SW480 (cell line): ENCODE data around the gene SLC15A5.

ENCODE experiments used
- DNase-seq: peaks from one replicate; pipeline ENCODE4 v3.0.0-alpha.2; 2016; ENCODE audit warnings: low spot score

SLC15A5 gene, protein sequence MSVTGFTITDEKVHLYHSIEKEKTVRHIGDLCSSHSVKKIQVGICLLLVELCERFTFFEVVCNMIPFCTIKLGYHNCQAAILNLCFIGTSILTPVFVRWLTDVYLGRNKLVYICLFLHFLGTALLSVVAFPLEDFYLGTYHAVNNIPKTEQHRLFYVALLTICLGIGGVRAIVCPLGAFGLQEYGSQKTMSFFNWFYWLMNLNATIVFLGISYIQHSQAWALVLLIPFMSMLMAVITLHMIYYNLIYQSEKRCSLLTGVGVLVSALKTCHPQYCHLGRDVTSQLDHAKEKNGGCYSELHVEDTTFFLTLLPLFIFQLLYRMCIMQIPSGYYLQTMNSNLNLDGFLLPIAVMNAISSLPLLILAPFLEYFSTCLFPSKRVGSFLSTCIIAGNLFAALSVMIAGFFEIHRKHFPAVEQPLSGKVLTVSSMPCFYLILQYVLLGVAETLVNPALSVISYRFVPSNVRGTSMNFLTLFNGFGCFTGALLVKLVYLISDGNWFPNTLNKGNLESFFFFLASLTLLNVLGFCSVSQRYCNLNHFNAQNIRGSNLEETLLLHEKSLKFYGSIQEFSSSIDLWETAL

DNA sequence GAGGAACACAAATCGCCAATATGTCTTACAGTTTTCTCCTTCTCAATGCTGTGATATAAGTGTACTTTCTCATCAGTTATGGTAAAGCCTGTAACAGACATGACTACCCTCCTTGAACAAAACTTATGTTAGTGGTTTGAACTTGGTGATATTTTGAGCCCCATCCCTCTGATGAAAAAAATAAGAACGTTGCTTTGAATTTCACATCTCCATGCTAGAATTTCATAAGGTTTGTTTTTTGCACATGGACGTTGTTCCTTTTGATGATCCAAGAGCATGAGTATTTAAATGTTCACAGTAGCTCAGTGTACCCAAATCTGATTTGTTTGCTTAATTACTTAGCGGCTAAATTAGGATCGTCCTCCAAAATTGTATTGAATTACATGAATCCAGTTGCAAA is at the start of gene SLC15A5:
Gene SLC15A5 (minus strand): TSS at position 101 of the 400 bp plus-strand sequence. CDS start 0 bp downstream, at position 101.
- DNase-seq: no peak

DNA sequence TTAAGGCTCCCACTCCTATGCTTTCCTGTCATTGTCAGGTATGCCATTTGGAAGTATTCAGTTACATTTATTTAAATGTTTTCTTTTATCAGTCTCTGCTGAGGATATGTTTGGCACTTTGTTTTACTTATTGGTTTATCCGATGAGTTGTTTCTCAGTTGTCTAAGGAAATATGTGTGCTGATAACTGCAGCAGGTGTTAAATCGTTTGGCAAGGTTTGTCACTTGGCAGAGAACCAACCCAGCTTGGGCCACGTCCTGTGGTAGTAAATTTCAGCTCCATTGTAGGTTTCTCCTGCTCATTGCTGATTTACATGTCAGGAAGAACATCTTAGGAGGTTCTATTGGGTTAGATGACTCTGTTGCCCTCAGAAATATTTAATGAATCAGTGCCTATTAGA is 47.9 kb upstream of the SLC15A5 start:
- DNase-seq: no peak

DNA sequence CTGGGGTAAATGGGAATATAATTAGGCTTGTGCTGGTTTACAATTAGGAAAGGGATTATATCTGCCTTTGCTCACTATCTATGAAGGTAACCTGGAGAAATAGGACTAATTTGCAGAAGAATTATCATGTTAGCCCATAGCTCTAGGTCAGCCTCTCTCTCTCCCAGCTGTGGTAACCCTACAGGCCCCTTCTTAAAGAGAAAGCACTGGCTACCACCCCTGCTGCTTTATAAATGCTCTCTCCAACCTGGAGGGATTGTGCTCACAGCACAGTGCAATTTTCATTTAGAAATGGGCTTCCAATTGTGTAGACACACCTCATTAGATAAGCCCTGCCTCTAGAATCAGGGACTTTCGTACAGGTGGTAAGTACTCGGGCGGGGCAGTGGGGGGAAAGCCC is 47.3 kb upstream of the SLC15A5 start:
- no peak for DNase-seq

GRCh38 chr12:16324272-16324671 is 46.8 kb upstream of the SLC15A5 start:
- DNase-seq: no peak

DNA sequence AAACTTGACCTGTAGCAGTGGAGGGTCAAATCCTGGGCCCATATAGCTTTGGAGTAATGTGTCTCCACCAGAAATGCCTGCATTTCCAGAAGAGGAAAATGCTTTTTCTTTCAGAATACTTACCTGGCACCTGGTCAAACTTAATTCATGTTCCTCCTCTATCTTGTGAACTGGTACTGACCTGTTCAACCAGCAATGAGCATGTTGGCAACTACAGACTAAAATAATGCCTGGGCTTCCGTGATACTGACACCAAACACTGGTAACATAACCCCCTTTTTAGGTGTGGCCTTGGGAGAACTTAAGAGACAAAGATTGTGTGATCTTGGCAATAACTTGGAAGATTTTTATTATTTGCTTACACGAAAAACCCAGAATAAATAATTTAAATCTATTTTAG is 46.2 kb upstream of the SLC15A5 start:
- no peak for DNase-seq

DNA sequence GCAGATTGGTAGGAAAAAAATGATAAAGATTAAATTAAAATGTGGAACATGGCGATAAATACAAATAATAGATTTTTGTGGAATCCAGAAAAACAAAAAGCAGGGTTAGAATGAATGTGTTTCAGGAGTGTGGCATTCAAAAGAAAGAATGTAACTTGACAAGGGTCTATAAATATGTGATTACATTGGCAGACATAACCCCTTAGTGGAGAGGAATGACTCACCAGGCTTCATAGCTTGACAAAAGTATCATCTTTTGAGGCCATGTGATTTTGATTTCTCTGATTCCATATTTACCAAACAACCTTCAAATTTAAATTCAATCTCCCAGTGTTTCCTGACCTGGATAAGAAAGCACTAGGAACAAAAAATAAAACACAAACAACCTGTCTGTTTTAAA is 45.5 kb upstream of the SLC15A5 start:
- DNase-seq: no peak

- DNase-seq: no peak
Measured at GRCh38 chr12:16310934-16311333, 33.4 kb upstream of the SLC15A5 start.

DNA sequence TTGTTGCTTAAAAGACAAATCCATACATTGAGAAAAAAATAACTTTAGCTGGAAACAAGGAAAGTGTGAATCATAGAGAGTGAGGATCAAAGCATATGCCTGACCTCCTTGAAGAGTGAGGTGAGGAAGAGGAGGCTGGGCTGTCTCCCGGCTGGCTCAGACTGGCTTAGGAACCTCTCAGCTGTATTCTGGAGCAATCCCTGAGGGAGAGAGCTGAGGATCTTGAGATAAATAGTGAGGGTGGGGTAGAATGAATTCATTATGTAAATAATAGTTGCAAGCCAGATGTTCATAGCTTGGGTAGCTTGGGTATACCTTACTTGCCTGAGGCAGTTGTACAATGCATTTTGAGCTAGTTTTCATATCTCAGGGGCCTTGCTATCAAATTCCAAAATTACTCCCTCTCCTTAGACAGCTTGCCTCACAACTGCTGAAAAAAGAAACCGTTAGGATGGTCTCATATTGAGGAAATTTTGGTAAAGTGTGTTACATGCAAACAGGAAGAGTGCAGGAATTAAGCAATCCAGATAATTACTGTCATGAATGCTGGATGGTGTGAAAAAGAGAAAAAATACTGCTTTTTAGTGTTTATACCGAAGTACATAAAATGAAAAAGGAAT is 30.5 kb upstream of the SLC15A5 start:
- no peak for DNase-seq

DNA sequence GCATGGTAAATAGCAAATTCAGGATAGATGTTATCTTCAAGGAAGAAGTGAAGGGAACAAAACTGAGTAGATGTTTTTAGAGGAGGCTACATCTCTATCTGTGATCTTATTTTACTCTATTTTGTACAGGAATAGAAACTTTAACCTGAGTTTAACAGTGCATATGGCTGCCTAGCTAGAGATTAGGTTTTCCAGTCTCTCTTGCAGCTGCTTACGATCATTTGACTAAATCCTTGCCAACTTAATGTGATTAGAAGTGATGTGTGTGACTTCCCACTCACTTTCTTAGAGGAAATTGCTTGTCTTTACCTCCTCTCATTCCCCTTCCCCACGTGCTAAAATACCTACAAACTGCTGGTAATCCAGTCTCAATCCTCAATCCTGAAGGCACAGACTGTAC is 26.5 kb upstream of the SLC15A5 start:
- no peak for DNase-seq

- no peak for DNase-seq
Measured at GRCh38 chr12:16300736-16301135, 23.3 kb upstream of the SLC15A5 start.

- no peak for DNase-seq
Measured at GRCh38 chr12:16300122-16300521, 22.6 kb upstream of the SLC15A5 start.

GRCh38 chr12:16299403-16299802 is 21.9 kb upstream of the SLC15A5 start:
- DNase-seq: no peak

- no peak for DNase-seq
Measured at GRCh38 chr12:16297521-16297920, 20.0 kb upstream of the SLC15A5 start.

DNA sequence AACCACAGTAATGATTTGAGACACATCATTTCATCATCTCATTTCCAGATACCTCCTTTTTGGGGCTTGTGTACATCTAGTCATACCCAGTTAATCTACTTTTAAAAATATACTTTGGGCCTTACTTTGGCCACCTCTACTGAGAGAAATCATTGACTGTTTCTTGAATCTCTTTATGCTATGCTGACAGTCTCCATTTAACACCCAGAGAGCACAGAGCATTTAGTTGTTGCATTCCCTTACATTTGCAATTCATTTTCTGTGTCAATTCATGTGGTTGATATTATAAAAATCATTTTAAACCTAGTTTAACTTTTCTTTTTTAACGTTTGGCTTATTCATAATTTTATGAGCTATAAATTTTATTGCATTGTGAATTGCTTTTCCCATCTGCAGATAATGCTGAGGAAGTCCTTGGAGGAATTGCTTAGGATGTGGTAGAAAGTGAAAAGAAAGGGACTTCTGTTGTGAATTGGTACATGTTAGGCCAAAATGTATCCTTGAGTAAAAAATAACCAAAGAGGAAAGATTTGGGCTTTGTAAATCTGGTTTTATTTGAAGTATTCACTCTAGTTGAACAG is 17.0 kb upstream of the SLC15A5 start:
- no peak for DNase-seq

GRCh38 chr12:16291032-16291431 is 13.5 kb upstream of the SLC15A5 start:
- DNase-seq: no peak

- no peak for DNase-seq
Measured at GRCh38 chr12:16285586-16285985, 8.1 kb upstream of the SLC15A5 start.

- no peak for DNase-seq
Measured at GRCh38 chr12:16282978-16283377, 5.5 kb upstream of the SLC15A5 start.

DNA sequence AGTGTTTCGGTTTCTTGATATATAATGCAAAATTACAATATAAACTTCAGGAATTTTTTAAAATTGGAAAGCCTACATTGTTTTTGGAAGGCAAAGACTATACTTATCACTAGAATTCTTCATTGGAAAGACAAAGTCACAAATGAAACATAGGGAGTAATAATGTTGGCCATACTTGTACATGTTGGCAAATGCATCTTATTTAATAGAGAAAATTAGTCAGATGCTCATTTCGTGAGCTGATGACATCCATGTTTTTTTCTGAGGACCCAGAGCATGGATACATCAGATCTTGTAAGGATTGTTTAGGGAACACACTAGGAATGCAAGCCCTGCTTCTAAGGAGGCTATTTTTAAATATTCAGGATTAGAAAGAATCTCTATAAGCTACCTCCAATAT is 4.6 kb upstream of the SLC15A5 start:
- no peak for DNase-seq

- no peak for DNase-seq
Measured at GRCh38 chr12:16281157-16281556, 3.7 kb upstream of the SLC15A5 start.

DNA sequence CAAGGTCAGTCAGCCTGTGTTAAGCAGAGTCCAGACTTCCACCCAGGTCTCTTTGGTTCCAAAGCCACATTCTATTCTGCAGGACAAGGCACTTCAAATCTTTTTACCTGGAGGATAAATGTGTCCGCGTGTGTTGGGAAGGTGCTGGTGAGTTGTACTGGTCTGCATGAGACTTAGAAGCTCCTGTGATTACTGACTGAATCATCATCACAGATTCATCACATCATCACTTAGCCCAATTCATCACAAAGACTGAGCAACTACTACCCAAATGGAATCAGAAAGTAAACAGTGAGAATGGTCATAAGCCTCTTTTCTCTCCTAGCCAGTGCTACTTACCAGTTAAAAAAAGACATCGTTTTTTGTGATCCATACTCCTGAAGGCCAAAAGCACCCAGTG is 5.3 kb downstream of the SLC15A5 start:
- no peak for DNase-seq

DNA sequence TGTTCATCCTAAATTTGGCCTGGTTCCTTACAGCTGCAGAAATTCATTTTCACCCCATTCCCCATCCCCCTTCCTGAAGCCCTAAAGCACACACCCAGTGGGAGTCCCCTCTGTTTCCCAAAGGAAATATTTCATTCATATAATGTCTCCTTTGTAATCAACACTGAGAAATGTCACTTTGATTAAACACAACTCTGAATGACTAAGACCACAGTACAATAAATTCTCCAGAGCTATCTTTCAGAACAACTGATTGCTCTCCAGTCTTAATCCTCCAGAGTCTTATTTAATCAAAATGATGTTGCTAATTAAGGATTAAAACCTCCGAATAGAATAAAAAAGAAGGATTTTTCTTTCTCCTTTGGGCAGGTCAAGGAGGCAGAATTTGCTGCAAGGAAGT is 6.4 kb downstream of the SLC15A5 start:
- peak; percentile 9 for DNase-seq

- DNase-seq: no peak
Measured at GRCh38 chr12:16269946-16270345, 7.5 kb downstream of the SLC15A5 start.

DNA sequence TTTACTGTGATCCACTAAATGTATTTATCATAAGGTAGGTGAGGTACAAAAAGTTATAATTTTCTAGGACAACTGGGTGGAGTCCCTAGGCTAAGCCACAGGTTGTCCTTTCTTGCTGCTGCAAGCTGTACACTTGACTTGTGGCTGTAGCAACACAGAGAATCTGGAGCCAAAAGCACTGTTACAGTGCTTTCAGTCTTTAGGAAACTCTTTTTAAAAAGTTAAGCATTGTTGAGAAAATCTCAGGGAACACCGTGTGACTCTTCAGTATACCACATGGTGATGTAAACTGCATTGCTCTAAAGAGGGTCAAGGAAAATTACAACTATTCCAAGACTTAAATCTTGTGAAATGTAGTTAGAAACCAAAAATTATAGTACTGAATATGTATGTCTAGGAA is 11.4 kb downstream of the SLC15A5 start:
- no peak for DNase-seq
